ENCODE data around the gene FIZ1.

FIZ1 gene

DNA sequence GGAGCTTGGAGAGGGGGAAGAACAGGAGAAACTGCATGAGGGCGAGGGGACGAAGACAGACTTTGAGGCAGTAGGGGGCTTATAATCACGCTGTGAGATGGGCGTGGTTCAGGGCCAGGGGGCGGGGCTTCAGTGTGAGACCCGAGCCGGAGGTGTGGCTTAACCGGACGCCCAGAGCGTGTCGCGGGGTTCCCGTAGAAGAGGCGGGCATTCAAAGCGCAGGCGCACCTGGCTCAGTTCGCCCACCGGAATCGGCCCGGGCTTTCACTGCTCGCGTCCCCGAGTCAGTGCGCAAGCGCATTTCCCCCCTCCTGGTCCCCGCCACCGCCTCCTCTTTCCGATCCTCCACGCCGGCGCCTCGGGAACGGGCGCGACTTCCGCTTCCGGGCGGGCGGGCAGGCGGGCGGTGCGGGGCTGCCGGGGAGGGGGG is 5.9 kb upstream of the FIZ1 start (continued):
- no peak for TF ChIP-seq ZNF138 (tag by site-specific recombination; IDR thresholded peaks at IDR 0.05; ENCODE audit: borderline replicate concordance)
- TF ChIP-seq ZSCAN23 (tag by site-specific recombination; IDR thresholded peaks at IDR 0.05): no peak
- TF ChIP-seq ZNF768 (tag by site-specific recombination; IDR thresholded peaks at IDR 0.05): no peak
- TF ChIP-seq, protein P1, sequence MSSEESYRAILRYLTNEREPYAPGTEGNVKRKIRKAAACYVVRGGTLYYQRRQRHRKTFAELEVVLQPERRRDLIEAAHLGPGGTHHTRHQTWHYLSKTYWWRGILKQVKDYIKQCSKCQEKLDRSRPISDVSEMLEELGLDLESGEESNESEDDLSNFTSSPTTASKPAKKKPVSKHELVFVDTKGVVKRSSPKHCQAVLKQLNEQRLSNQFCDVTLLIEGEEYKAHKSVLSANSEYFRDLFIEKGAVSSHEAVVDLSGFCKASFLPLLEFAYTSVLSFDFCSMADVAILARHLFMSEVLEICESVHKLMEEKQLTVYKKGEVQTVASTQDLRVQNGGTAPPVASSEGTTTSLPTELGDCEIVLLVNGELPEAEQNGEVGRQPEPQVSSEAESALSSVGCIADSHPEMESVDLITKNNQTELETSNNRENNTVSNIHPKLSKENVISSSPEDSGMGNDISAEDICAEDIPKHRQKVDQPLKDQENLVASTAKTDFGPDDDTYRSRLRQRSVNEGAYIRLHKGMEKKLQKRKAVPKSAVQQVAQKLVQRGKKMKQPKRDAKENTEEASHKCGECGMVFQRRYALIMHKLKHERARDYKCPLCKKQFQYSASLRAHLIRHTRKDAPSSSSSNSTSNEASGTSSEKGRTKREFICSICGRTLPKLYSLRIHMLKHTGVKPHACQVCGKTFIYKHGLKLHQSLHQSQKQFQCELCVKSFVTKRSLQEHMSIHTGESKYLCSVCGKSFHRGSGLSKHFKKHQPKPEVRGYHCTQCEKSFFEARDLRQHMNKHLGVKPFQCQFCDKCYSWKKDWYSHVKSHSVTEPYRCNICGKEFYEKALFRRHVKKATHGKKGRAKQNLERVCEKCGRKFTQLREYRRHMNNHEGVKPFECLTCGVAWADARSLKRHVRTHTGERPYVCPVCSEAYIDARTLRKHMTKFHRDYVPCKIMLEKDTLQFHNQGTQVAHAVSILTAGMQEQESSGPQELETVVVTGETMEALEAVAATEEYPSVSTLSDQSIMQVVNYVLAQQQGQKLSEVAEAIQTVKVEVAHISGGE (tag by site-specific recombination; conservative IDR thresholded peaks at IDR 0.05; ENCODE audit: low read depth): peak; percentile 88
- TF ChIP-seq ZNF544 (tag by site-specific recombination; IDR thresholded peaks at IDR 0.05): no peak
- peak; percentile 96 for TF ChIP-seq KLF9 (tag by site-specific recombination; IDR thresholded peaks at IDR 0.05; ENCODE audit: low read depth)
- TF ChIP-seq, protein P2, sequence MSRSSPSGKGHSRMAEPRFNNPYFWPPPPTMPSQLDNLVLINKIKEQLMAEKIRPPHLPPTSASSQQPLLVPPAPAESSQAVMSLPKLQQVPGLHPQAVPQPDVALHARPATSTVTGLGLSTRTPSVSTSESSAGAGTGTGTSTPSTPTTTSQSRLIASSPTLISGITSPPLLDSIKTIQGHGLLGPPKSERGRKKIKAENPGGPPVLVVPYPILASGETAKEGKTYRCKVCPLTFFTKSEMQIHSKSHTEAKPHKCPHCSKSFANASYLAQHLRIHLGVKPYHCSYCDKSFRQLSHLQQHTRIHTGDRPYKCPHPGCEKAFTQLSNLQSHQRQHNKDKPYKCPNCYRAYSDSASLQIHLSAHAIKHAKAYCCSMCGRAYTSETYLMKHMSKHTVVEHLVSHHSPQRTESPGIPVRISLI (tag by site-specific recombination; IDR thresholded peaks at IDR 0.05): no peak
- TF ChIP-seq, protein P3, sequence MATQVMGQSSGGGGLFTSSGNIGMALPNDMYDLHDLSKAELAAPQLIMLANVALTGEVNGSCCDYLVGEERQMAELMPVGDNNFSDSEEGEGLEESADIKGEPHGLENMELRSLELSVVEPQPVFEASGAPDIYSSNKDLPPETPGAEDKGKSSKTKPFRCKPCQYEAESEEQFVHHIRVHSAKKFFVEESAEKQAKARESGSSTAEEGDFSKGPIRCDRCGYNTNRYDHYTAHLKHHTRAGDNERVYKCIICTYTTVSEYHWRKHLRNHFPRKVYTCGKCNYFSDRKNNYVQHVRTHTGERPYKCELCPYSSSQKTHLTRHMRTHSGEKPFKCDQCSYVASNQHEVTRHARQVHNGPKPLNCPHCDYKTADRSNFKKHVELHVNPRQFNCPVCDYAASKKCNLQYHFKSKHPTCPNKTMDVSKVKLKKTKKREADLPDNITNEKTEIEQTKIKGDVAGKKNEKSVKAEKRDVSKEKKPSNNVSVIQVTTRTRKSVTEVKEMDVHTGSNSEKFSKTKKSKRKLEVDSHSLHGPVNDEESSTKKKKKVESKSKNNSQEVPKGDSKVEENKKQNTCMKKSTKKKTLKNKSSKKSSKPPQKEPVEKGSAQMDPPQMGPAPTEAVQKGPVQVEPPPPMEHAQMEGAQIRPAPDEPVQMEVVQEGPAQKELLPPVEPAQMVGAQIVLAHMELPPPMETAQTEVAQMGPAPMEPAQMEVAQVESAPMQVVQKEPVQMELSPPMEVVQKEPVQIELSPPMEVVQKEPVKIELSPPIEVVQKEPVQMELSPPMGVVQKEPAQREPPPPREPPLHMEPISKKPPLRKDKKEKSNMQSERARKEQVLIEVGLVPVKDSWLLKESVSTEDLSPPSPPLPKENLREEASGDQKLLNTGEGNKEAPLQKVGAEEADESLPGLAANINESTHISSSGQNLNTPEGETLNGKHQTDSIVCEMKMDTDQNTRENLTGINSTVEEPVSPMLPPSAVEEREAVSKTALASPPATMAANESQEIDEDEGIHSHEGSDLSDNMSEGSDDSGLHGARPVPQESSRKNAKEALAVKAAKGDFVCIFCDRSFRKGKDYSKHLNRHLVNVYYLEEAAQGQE (tag by site-specific recombination; IDR thresholded peaks at IDR 0.05): no peak
- no peak for TF ChIP-seq ZNF555 (tag by site-specific recombination; conservative IDR thresholded peaks at IDR 0.05)
- peak; percentile 62 for TF ChIP-seq ZBTB8A (tag by site-specific recombination; IDR thresholded peaks at IDR 0.05)
- TF ChIP-seq ZNF248 (tag by site-specific recombination; IDR thresholded peaks at IDR 0.05): no peak
- TF ChIP-seq RBAK (tag by site-specific recombination; IDR thresholded peaks at IDR 0.05): no peak
- no peak for TF ChIP-seq ZNF354C (tag by site-specific recombination; IDR thresholded peaks at IDR 0.05; ENCODE audit: borderline replicate concordance, low read depth)
- no peak for TF ChIP-seq ZNF600 (tag by site-specific recombination; IDR thresholded peaks at IDR 0.05)
- TF ChIP-seq, protein P4, sequence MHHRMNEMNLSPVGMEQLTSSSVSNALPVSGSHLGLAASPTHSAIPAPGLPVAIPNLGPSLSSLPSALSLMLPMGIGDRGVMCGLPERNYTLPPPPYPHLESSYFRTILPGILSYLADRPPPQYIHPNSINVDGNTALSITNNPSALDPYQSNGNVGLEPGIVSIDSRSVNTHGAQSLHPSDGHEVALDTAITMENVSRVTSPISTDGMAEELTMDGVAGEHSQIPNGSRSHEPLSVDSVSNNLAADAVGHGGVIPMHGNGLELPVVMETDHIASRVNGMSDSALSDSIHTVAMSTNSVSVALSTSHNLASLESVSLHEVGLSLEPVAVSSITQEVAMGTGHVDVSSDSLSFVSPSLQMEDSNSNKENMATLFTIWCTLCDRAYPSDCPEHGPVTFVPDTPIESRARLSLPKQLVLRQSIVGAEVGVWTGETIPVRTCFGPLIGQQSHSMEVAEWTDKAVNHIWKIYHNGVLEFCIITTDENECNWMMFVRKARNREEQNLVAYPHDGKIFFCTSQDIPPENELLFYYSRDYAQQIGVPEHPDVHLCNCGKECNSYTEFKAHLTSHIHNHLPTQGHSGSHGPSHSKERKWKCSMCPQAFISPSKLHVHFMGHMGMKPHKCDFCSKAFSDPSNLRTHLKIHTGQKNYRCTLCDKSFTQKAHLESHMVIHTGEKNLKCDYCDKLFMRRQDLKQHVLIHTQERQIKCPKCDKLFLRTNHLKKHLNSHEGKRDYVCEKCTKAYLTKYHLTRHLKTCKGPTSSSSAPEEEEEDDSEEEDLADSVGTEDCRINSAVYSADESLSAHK (tag by site-specific recombination; IDR thresholded peaks at IDR 0.05): no peak
- TF ChIP-seq ZIC2 (tag by site-specific recombination; IDR thresholded peaks at IDR 0.05): peak; percentile 63
- TF ChIP-seq ZNF677 (tag by site-specific recombination; IDR thresholded peaks at IDR 0.05): no peak
- TF ChIP-seq ZNF184 (tag by site-specific recombination; IDR thresholded peaks at IDR 0.05): no peak
- peak; percentile 67; the same call in 1 of the 2 replicates for TF ChIP-seq KLF8 (tag by site-specific recombination; IDR thresholded peaks at IDR 0.05)
- no peak for TF ChIP-seq ZNF202 (tag by site-specific recombination; IDR thresholded peaks at IDR 0.05; ENCODE audit: borderline replicate concordance)
- TF ChIP-seq ZNF510 (tag by site-specific recombination; IDR thresholded peaks at IDR 0.05; ENCODE audit: insufficient replicate concordance): no peak
- TF ChIP-seq ZNF561 (tag by site-specific recombination; IDR thresholded peaks at IDR 0.05; ENCODE audit: borderline replicate concordance): no peak
- TF ChIP-seq ZNF292 (tag by site-specific recombination; IDR thresholded peaks at IDR 0.05; ENCODE audit: borderline replicate concordance, low read depth): no peak
- no peak for TF ChIP-seq ZNF155 (tag by site-specific recombination; IDR thresholded peaks at IDR 0.05)
- no peak for TF ChIP-seq SETDB1 (IDR thresholded peaks at IDR 0.05; ENCODE audit: insufficient read length, low read length)
- TF ChIP-seq KLF1 (tag by site-specific recombination; IDR thresholded peaks at IDR 0.05): peak; percentile 25
- TF ChIP-seq OSR2 (tag by site-specific recombination; IDR thresholded peaks at IDR 0.05): no peak
- TF ChIP-seq, protein P5, sequence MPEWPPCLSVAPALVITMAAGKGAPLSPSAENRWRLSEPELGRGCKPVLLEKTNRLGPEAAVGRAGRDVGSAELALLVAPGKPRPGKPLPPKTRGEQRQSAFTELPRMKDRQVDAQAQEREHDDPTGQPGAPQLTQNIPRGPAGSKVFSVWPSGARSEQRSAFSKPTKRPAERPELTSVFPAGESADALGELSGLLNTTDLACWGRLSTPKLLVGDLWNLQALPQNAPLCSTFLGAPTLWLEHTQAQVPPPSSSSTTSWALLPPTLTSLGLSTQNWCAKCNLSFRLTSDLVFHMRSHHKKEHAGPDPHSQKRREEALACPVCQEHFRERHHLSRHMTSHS (tag by site-specific recombination; IDR thresholded peaks at IDR 0.05): no peak
- no peak for TF ChIP-seq FEZF1 (tag by site-specific recombination; IDR thresholded peaks at IDR 0.05)

All from HEK293 (cell line).